NCI-H1436 (cell line): ENCODE measurements around the gene DOCK2.
"Not testable (repeated sequence)": the region's sequence is repeated elsewhere in the genome, so short reads cannot be mapped to it uniquely, and the experiment has no call there.

ENCODE experiments used
- DNase-seq: peaks from one replicate; lab custom pipeline; 2025; lab: John Stamatoyannopoulos, UW

Gene DOCK2

DNA sequence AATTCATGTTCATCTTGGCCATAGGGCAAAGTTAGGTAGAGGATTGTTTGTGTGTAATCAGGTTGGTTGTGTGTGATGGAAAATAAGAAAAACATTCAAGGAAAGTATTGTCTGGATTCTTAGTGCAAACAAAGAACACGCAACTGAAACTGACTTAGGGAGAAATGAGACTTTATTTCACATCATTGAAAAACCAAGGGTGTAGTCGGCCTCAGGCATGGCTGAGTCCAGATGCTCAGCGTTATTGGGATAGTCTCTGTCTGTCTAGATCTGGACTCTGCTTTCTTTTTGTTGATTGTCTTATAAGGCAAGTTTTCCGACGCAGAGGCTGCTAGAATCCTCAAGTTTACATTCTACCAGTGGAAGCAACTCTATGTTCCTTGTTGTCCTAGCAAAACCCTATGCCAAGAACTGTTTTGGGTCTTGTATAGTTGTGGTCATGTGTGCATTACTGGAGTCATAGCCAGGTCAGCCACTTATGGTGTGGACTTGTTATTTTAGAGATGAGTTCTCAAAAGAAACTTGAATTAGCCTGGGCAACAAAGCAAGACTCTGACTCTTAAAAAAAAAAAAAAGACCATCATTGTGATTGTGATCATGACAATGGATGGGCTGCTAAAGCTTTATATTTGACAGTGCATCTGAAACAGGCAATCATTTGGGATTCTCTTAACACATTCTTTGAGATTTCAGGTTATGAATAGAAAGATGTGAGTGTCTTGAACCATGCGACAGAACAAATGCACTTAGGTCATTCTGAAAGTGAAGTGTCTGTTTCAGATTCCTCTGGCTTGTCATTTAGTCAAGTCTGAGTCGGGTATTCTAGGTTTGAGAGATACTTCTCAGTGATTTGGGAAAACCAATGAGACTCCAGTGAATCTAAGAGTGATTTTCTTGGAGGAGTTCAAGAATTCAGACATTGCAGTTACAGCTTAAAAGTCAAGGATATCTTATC lies 82.6 kb downstream of the DOCK2 start:
- DNase-seq = no peak

- DNase-seq = no peak
These were observed 84.7 kb downstream of the DOCK2 start for GRCh38 chr5:169721771-169722170.

DNA sequence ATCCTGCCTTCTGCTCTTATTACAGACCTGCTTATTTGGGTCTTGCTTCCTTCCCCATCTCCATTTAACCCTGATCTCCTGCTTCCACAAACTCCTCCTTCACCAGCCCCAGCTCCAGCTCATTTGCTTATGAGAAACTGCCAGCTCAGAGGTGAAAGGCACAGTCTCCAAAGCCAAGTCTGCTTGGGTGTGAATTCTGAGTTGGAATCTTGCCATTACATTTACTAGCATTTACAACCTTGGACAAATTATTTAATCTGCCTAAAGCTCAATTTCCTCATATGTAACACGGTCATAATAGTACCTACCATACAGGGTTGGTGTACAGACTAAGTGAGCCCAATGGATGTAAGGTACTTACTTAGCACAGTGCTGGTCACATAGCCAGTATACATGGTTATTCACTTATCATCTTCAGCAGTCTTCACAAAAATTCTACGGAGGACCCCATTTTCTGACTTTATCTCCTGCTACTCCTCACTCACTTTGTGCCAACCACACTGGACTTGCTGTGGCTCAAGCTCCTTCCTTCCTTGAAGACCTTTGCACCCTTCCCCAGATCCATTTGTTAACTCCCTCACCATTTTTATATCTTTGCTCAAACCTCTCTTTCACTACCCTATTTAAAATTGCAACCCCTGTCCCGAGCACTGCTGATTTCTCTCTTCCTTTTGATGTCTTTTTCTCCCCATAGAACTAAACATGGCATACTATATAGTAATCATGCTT lies 86.2 kb downstream of the DOCK2 start:
- DNase-seq = no peak

DNA sequence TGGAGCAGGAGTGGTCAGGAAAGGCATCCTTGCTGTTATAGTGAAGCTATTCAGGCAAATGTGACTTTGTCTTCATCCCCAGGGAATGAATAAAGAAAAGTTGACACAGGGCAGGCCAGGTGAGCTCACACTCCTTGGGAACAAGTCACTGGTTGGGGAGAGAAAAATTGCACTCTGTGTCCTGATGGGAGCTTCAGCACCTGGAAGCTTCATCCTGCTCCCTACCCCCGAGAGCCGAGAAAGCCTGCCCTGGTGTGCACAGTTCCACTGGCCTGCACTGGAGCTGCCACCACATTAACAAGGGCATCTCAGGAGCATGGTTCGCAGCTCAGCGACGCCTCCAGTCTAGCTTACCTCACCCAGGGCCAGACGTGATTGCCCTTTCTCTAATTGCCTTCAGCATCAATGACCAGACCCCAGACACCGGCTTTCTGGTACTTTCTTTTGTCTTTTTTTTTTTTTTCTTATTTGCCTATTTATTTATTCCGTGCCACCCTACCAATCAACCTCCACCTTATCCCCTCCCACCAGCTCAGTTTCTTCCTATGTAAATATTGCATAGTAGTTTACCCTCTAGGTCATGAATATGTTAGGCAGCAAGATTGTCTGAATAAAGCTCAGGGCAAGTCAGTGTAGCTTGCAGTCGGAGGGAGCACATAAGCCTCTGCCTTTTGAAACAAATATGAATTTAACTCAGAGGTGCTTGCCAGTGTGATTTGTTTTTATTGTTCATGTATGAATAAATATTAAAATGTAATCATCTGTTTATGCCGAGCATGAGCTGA lies 87.4 kb downstream of the DOCK2 start:
- no peak for DNase-seq

- not testable (repeated sequence) for DNase-seq
These were observed 88.6 kb downstream of the DOCK2 start for GRCh38 chr5:169725665-169726064.

DNA sequence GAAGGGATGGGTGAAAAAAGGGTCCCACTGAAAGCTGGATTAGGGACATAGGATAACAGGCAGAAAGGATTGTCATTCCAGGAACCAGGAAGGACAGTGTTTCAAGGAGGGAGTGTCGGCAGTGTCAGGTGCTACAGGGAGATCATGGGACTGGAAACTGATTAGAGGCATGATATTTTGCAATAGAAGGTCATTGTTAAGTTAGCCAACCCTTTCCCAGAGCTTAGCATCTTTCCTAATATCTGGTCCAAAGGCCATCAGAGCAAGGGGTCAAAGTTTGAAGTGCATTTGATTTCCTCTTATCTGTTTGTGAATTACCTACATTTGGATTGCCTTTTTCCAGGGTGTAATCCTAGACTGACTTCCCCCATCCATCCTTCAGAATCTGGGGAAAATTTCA lies 91.3 kb downstream of the DOCK2 start:
- no peak for DNase-seq

GRCh38 chr5:169731221-169731620 lies 94.1 kb downstream of the DOCK2 start:
- DNase-seq = no peak

- no peak for DNase-seq
These were observed 95.8 kb downstream of the DOCK2 start for GRCh38 chr5:169732841-169733240.

GRCh38 chr5:169735913-169736312 lies 98.8 kb downstream of the DOCK2 start:
- DNase-seq = no peak

DNA sequence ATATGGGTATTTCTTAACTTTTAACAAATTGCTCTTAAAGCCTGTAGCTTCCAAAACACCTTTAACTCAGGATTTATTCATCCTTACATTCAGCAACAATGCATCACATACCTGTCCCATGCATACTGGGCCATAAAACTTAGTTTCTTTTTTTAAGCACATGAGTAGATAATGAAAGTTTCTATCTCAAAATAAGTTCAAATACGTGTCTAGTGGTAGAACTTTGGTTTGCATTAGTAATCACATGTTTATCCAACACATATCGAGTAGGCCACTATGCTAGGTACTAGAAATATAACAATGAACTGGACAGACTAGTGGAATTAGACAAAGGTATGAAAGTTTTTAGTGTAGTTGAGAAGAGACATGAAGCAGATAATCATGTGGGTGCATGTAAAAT lies 99.6 kb downstream of the DOCK2 start:
- no peak for DNase-seq

DNA sequence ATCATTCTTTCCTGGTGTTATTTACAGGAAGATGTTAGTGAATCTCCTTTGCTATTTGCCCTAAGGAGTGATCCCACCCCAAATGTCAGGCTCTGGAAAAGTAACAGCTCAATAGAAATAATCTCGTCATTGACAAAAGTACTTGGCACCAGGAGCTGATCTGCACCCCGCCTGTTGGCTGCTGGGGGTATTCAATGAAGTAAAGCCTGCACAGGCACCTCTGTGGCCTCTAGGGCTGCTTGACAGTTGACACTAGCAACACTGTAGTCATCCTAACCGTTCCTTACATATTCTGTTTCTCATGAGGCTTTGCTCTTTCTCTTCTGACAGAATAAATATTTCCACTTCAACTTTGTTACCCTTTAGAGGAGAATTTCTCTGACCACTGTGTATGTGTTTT lies 103.4 kb downstream of the DOCK2 start:
- no peak for DNase-seq

- DNase-seq = no peak
These were observed 105.8 kb downstream of the DOCK2 start for GRCh38 chr5:169742771-169743296.

GRCh38 chr5:169744336-169744735 lies 107.3 kb downstream of the DOCK2 start:
- no peak for DNase-seq

DNA sequence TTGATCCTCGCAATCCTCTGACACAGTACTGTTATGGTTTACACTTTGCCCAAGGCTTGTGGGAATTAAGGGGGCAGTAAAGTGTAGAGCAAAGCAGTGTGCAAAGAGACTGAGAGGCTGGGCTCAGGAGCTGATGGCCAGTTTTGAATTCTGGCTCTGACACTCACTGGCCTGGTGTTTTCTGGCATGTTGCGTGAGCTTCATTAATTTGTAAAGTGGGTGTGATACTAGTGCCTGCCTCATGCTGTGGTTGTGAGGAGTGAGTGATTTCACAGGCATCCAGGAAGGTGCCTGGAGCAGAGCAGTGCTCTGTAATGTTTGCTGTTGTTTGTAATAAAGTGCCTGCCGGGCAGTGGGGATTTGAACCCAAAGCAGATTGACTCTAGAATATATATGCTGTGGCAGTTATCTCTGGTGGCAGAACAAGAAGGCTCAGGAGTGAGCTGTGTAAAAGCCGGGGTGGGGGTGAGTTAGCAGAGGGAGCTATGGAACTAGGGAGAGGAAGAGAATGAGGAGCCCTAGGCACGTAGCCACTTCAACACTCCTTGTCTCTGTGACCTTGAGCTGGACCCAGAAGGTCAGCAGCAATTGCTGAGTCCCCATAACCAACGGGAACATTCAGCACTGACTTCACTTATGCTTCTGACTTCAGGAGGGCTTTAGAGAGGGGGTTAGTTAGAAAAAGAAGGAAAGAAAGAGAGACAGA lies 108.5 kb downstream of the DOCK2 start:
- no peak for DNase-seq

- DNase-seq = no peak
These were observed 109.1 kb downstream of the DOCK2 start for GRCh38 chr5:169746147-169746694.

DNA sequence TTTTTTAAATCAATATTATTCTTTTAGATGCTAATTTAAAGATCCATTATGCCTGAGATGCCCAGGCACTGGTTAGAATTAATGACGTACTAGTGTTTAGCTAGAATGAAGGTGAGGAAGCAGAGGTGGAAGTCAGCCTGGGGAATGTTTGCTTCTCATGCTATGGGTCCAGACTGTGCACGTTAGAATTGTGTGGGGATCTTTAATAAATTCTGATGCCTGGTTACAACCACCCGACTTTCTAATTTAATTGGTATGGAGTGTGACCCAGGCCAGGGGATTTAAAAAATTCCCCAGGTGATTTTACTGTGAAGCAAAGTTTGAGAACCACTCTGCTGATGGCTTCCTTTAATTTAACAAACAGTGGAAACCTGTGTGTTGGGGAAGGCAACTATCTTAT lies 111.1 kb downstream of the DOCK2 start:
- DNase-seq = no peak

GRCh38 chr5:169749295-169749694 lies 112.2 kb downstream of the DOCK2 start:
- no peak for DNase-seq

DNA sequence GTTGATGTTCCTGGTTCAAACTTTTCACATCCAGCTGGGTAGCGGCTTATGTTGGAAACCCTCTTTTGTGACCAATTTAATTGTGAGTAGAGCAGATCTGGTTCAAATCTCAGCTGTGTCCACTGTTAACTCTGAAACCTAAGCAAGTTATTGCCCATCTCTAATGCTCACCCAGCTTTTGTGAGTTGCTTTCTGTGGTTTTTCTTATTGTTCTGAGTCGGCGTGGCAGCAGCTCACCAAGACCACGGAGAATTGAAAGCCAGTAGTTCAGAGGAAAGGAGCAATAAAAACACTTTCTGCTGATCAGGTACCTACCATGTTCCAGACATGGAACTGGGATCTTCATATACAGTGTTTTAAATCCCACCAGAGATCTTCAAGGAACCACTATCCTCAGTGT lies 114.4 kb downstream of the DOCK2 start:
- no peak for DNase-seq

GRCh38 chr5:169752566-169752965 lies 115.5 kb downstream of the DOCK2 start:
- not testable (repeated sequence) for DNase-seq

DNA sequence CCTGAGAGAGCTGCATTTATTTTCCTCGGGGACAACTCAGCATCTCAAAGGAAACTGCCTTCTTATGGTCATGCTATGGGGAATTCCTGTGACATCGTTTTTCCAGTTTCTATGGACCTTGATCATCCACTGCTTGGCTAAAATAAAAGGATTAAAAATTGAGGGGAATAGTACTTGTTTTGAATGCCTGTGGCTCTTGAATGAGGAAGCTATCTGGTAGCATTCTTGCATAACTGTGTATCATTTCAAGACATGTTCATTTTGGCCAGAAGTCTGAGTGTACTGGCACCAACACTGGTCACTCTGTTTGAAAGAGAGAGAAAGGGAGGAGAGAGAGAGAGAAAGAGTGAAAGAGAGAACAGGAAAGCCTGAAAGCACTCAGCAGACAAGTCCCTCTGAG lies 116.7 kb downstream of the DOCK2 start:
- DNase-seq = no peak

DNA sequence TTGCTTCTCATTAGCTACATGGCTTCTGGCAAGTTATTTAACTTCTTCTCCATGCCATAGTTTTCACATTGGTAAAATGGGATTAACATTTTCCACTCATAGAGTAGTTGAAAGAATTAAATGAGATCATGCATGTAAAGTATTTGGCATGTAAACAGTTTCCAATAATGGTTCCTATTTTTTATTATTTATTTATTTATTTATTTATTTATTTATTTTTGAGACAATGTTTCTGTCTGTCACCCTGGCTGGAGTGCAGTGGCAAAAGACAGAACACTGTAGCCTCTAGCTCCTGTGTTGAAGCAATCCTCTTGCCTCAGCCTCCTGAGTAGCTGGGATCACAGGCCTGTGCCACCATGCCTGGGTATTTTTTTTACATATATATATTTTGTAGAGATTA lies 117.7 kb downstream of the DOCK2 start:
- no peak for DNase-seq
